IMR-90 (cell line): ENCODE measurements around the gene FAF2. TPM values are rescaled to one million over a fixed set of nuclear protein-coding genes. Genes with fewer than 3 reads are reported as not detected.
A peak's percentile ranks its signal among the peaks of the same experiment; 100 is the strongest.

Experiments
- ATAC-seq: fragments of 200-7000 bp; cut with Tn5 transposase; 2 replicates; pipeline ENCODE4 v1.9.1; 2020; ENCODE audit warnings: low read depth, mild to moderate bottlenecking, moderate library complexity
- BruUV-seq: library from RNA; stranded (reverse); fragments of 400-500 nt; replicated peaks from 2 replicates; lab custom pipeline; 2021; lab: Mats Ljungman, UMichigan
- CTCF ChIA-PET: fragments of 300-600 bp; formaldehyde crosslinking; extraction: SDS; loops from one replicate; lab custom pipeline; 2021; ENCODE audit warnings: antibody characterized with exemption; lab: Yijun Ruan, JAX
- POLR2A ChIA-PET: fragments of 300-600 bp; sonication (Branson Sonifier 250); formaldehyde crosslinking; loops from one replicate; lab custom pipeline; 2022; ENCODE audit warnings: antibody characterized with exemption; ENCODE audit not compliant: unreplicated experiment; lab: Charles Lee
- DNase-seq: peaks from one replicate; pipeline ENCODE4 v3.0.0; 2013
- H2AFZ ChIP-seq: replicated peaks from 2 replicates; pipeline ENCODE3; 2013; ENCODE audit warnings: low read length, mild to moderate bottlenecking; ENCODE audit not compliant: poor library complexity
- H2AK5ac ChIP-seq: 2 replicates; pipeline ENCODE4 v1.6.1; 2013; ENCODE audit warnings: low read depth, low read length, inconsistent platforms
- H2AK9ac ChIP-seq: replicated peaks from 2 replicates; pipeline ENCODE3; 2013; ENCODE audit warnings: mild to moderate bottlenecking, low read depth, low read length, moderate library complexity; ENCODE audit not compliant: poor library complexity
- H2BK120ac ChIP-seq: 2 replicates; pipeline ENCODE4 v1.6.1; 2013; ENCODE audit warnings: low read depth, low read length, inconsistent platforms
- H2BK15ac ChIP-seq: 3 replicates; pipeline ENCODE4 v1.6.1; 2013; ENCODE audit warnings: low read depth, low read length, inconsistent platforms
- H2BK20ac ChIP-seq: 2 replicates; pipeline ENCODE4 v1.6.1; 2013; ENCODE audit warnings: low read depth, mild to moderate bottlenecking, inconsistent platforms, low read length, moderate library complexity
- H2BK5ac ChIP-seq: 2 replicates; pipeline ENCODE4 v1.6.1; 2013; ENCODE audit warnings: mild to moderate bottlenecking, low read depth, low read length, inconsistent platforms; ENCODE audit not compliant: poor library complexity, severe bottlenecking
- H3K14ac ChIP-seq: replicated peaks from 2 replicates; pipeline ENCODE4 v1.6.1; 2013; ENCODE audit warnings: low read depth, low read length, inconsistent platforms
- H3K18ac ChIP-seq: 2 replicates; pipeline ENCODE4 v1.6.1; 2013; ENCODE audit warnings: low read depth, low read length, control low read depth
- H3K23ac ChIP-seq: 2 replicates; pipeline ENCODE4 v1.6.1; 2013; ENCODE audit warnings: low read depth, low read length, inconsistent platforms
- H3K27ac ChIP-seq: 2 replicates; pipeline ENCODE4 v1.5.1; 2013; ENCODE audit warnings: mild to moderate bottlenecking, control low read depth, low read length; ENCODE audit not compliant: insufficient read depth
- H3K27me3 ChIP-seq: 2 replicates; pipeline ENCODE4 v1.6.1; 2013; ENCODE audit warnings: low read length; ENCODE audit not compliant: control insufficient read depth, insufficient read depth
- H3K36me3 ChIP-seq: 2 replicates; pipeline ENCODE4 v1.6.1; 2013; ENCODE audit warnings: low read length, mixed read lengths; ENCODE audit not compliant: control insufficient read depth, insufficient read depth
- H3K4ac ChIP-seq: 2 replicates; pipeline ENCODE4 v1.6.1; 2013; ENCODE audit warnings: low read depth, low read length, inconsistent platforms
- H3K4me1 ChIP-seq: 2 replicates; pipeline ENCODE4 v1.6.1; 2013; ENCODE audit warnings: low read length, mixed read lengths; ENCODE audit not compliant: control insufficient read depth, insufficient read depth
- H3K4me2 ChIP-seq: 2 replicates; pipeline ENCODE4 v1.6.1; 2013; ENCODE audit warnings: low read depth, mild to moderate bottlenecking, control low read depth, low read length, moderate library complexity
- H3K4me3 ChIP-seq: 2 replicates; pipeline ENCODE4 v1.5.1; 2013; ENCODE audit warnings: low read depth, mild to moderate bottlenecking, control low read depth, low read length, moderate library complexity; ENCODE audit not compliant: insufficient read depth
- H3K56ac ChIP-seq: 2 replicates; pipeline ENCODE4 v1.6.1; 2013; ENCODE audit warnings: low read length, inconsistent platforms; ENCODE audit not compliant: insufficient read depth; ENCODE audit errors: extremely low read depth
- H3K79me1 ChIP-seq, 2 experiments: 2 replicates each; pipeline ENCODE4 v1.6.1; 2013; ENCODE audit warnings: low read length in 2 of 2, inconsistent platforms in 1 of 2, low read depth in 1 of 2
- H3K9ac ChIP-seq: 2 replicates; pipeline ENCODE4 v1.6.1; 2013; ENCODE audit warnings: low read depth, low read length, control low read depth
- H3K9me1 ChIP-seq: 2 replicates; pipeline ENCODE4 v1.6.1; 2013; ENCODE audit warnings: low read length, inconsistent platforms; ENCODE audit not compliant: insufficient read depth
- H3K9me3 ChIP-seq: 2 replicates; pipeline ENCODE4 v1.6.1; 2013; ENCODE audit warnings: low read length; ENCODE audit not compliant: control insufficient read depth, insufficient read depth
- H4K20me1 ChIP-seq: 2 replicates; pipeline ENCODE4 v1.6.1; 2013; ENCODE audit warnings: low read length, inconsistent platforms; ENCODE audit not compliant: insufficient read depth
- H4K5ac ChIP-seq: 2 replicates; pipeline ENCODE4 v1.6.1; 2013; ENCODE audit warnings: mild to moderate bottlenecking, low read depth, low read length, control low read depth
- H4K8ac ChIP-seq, 2 experiments: 2 replicates each; pipeline ENCODE4 v1.6.1; 2013; ENCODE audit warnings: low read depth in 2 of 2, low read length in 2 of 2, control low read depth in 1 of 2, inconsistent platforms in 1 of 2
- H4K91ac ChIP-seq: 2 replicates; pipeline ENCODE4 v1.6.1; 2013; ENCODE audit warnings: low read depth, low read length, inconsistent platforms; ENCODE audit not compliant: insufficient read depth
- BHLHE40 ChIP-seq: fragments of 150-350 bp; IDR thresholded peaks from 2 replicates; pipeline ENCODE4 v1.6.1; 2016; ENCODE audit warnings: mild to moderate bottlenecking, low read depth, low read length
- CHD1 ChIP-seq: IDR thresholded peaks from 2 replicates; pipeline ENCODE4 v1.6.1; 2012; ENCODE audit warnings: low read depth, low read length, improper control_type of control experiment
- MAZ ChIP-seq: IDR thresholded peaks from 2 replicates; pipeline ENCODE4 v1.6.1; 2012; ENCODE audit warnings: low read depth, mild to moderate bottlenecking, low read length, improper control_type of control experiment, moderate library complexity, borderline replicate concordance
- RAD21 ChIP-seq: IDR thresholded peaks from 2 replicates; pipeline ENCODE4 v1.6.1; 2012; ENCODE audit warnings: low read length, improper control_type of control experiment
- SMC3 ChIP-seq: fragments of 150-350 bp; IDR thresholded peaks from 2 replicates; pipeline ENCODE4 v1.6.1; 2016; ENCODE audit warnings: low read depth, mild to moderate bottlenecking, antibody characterized with exemption, low read length, moderate library complexity
- WGBS, 2 experiments: methylation state at CpG; one replicate each; pipeline versions ENCODE4 v1.1.5 to v1.1.7; 2013; ENCODE audit warnings: missing lambda C conversion rate in 2 of 2; ENCODE audit not compliant: insufficient read length in 1 of 2; ENCODE audit errors: extremely low coverage in 2 of 2; 5-methylcytosine and 5-hydroxymethylcytosine counted together
- dilution Hi-C: fragments of 300-500 bp; cut with HindIII; formaldehyde crosslinking; loops from one replicate; pipeline ENCODE4 v1.14.3; 2018; ENCODE audit warnings: low sequenced_read_pairs; ENCODE audit not compliant: unreplicated experiment
- in situ Hi-C: fragments of 300-500 bp; cut with MboI; formaldehyde crosslinking; loops from 3 replicates; pipeline ENCODE4 v1.14.3; 2019; ENCODE audit warnings: low sequenced_read_pairs, inconsistent platforms, mixed read lengths
- intact Hi-C: fragments of 100-400 bp; cut with micrococcal nuclease; formaldehyde crosslinking; loops from 2 replicates; pipeline ENCODE4 v1.10.0; 2022
- polyA plus RNA-seq, 3 experiments: library from polyadenylated mRNA; depleted of rRNA; stranded (reverse); fragments of >200 nt; gene quantifications; 2 replicates each; pipeline ENCODE4 v1.2.3, GENCODE V29; 2012; ENCODE audit warnings: low replicate concordance in 1 of 3
- total RNA-seq: library from RNA; depleted of rRNA; stranded (reverse); fragments of >200 nt; gene quantifications from 2 replicates; pipeline ENCODE4 v1.2.3, GENCODE V29; 2012
- TF ChIP-seq, protein P1 (sequence below): conservative IDR thresholded peaks from 2 replicates; pipeline ENCODE4 v1.5.1; 2012; ENCODE audit warnings: mild to moderate bottlenecking, low read depth, low read length, improper control_type of control experiment

FAF2 gene
- total and polyA plus RNA-seq, 2 of the 4 experiments (the other 2 are of a cell fraction): 32.9 to 47.0 TPM

DNA sequence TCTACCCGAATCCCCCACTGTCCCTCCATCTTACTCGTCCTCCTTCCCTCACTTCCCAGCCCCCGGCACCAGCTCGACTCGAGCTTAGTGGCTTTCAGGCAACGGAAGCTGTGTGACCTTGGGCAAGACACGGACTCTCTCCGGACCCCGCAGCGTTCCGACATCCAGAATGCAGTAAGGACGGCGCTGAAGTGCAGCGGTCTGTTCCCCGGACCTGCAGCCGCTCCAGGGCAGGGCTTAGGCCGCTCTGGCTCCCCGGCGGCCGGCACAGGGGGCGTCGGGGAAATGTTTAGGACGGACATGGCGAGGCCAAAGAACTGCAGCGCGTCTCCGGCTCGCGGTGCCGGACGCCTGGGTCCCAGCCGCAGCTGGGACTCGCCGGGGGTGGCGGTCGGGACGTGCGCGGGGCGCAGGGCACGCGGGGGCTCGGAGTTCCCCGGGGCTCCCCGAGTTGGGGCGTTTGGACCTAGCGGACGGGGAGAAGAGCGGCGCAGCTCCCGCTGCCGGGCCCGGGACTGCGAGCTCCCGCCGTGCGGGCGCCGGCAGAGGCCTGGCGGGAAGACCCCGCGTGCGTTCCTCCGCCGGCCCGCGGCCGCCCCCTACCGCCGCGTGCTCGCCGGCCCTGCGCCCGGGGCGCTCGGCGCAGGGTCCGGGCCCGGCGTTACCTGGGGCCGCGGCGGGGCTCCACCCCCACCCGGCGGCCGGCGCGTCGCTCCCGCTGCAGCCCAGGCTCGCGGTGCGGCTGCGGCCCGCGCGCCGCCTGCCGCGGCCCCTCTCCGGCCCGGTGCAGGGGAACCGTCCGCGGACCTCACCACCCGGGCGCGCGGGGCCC lies 94.6 kb downstream of the FAF2 start:
- peak overlapping the region; percentile 42 for H3K9ac ChIP-seq
- no peaks in the 10 kb centered on the region for H3K9me1 ChIP-seq
- intact Hi-C loops: no loop called here
- CTCF ChIA-PET: interaction anchor here (1.0 kb wide), 1 partner anchor 67 kb away, joined by 4 read pairs; no protein-coding TSS in a partner anchor
- peak overlapping the region; percentile 46 for H3K4me3 ChIP-seq
- ATAC-seq: peak; percentile 66
- in situ Hi-C loops: no loop called here
- no peaks in the 10 kb centered on the region for H4K20me1 ChIP-seq
- no peak overlapping the region for H3K56ac ChIP-seq
- H3K4me1 ChIP-seq: peaks cover 9% of the 10 kb centered on the region
- peak overlapping the region; percentile 85 for H3K4me2 ChIP-seq
- H3K27ac ChIP-seq: no peak overlapping the region; the same call in 1 of the 2 replicates
- WGBS, 2 experiments: 2% methylated on average over 77 of the region's 110 CpGs; no CpG with 5 or more reads in 1 of the 2 experiments
- peak overlapping the region; percentile 71 for H2AK9ac ChIP-seq
- peak overlapping the region; percentile 53 to 70; a peak in 2 of 4 replicates for H4K8ac ChIP-seq
- H3K9me3 ChIP-seq: no peaks in the 10 kb centered on the region
- H2AK5ac ChIP-seq: 0 out of 2 replicates have a peak overlapping the region, but pooled peaks have one; percentile 29
- H3K23ac ChIP-seq: peak overlapping the region; percentile 59
- H3K27me3 ChIP-seq: no peaks in the 10 kb centered on the region; the same call in 1 of the 2 replicates
- dilution Hi-C loops: no loop called here
- peak overlapping the region; percentile 27; the same call in 1 of the 2 replicates for H2BK120ac ChIP-seq
- no peak overlapping the region for H3K14ac ChIP-seq
- peak overlapping the region; percentile 54 for H3K4ac ChIP-seq
- peak overlapping the region; percentile 35; the same call in 1 of the 2 replicates for H4K5ac ChIP-seq
- H3K36me3 ChIP-seq: no peaks in the 10 kb centered on the region
- 0 out of 2 replicates have a peak overlapping the region, but pooled peaks have one; percentile 36 for H2BK20ac ChIP-seq
- no peak overlapping the region for H2BK15ac ChIP-seq
- peak overlapping the region; percentile 84 for H2AFZ ChIP-seq
- H4K91ac ChIP-seq: no peak overlapping the region
- no peak overlapping the region for H3K18ac ChIP-seq
- POLR2A ChIA-PET: interaction anchor here (0.6 kb wide), 2 partner anchors 101 to 200 kb away, joined by 5 to 8 read pairs; no protein-coding TSS in a partner anchor
- TF ChIP-seq CHD1 (no peak), BHLHE40 (no peak), MAZ (peak; percentile 20; the same call in 1 of the 2 replicates), RAD21 (peak; percentile 42), SMC3 (0 out of 2 replicates have a peak, but pooled peaks have one; percentile 9)
- TF ChIP-seq, protein P1, sequence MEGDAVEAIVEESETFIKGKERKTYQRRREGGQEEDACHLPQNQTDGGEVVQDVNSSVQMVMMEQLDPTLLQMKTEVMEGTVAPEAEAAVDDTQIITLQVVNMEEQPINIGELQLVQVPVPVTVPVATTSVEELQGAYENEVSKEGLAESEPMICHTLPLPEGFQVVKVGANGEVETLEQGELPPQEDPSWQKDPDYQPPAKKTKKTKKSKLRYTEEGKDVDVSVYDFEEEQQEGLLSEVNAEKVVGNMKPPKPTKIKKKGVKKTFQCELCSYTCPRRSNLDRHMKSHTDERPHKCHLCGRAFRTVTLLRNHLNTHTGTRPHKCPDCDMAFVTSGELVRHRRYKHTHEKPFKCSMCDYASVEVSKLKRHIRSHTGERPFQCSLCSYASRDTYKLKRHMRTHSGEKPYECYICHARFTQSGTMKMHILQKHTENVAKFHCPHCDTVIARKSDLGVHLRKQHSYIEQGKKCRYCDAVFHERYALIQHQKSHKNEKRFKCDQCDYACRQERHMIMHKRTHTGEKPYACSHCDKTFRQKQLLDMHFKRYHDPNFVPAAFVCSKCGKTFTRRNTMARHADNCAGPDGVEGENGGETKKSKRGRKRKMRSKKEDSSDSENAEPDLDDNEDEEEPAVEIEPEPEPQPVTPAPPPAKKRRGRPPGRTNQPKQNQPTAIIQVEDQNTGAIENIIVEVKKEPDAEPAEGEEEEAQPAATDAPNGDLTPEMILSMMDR: peak; percentile 46
- DNase-seq: peak; percentile 23
- BruUV-seq: no TSS peak
- H2BK5ac ChIP-seq: no peak overlapping the region
- no peaks in the 10 kb centered on the region; a peak in 1 of 4 replicates for H3K79me1 ChIP-seq
